ENCODE results near the gene TMEM121.

TMEM121 gene

DNA sequence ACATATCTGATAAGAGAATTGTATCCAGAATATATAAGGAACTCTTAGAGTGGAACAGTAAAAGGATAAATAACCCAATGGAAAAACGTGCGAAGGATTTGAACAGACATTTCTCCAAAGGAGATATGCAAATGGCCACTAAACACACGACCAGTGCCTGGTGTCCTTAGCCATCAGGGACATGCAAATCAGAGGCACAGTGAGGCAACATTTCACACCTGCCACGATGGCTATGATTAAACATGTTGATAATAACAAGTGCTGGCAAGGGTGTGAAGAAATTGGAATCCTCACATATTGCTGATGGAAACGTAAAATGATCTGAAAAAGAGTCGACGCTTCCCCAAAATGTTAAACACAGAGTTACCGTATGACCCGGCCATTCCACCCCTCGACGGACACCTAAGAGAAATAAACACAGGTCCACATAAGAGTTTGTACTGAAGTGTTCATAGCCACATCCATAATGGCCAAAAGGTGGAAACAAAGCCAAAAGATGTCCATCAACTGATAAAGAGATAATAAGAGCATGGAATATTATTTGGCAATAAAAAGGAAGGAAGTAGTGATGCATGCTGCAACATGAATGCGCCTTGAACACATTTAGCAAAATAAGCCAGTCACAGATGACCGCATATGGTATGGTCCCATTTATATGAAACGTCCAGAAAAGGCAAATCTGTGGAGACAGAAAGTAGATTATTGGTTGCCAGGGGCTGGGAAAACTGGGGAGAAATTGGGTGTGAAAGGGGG is 6.3 kb upstream of the TMEM121 start:
- no peaks in the 10 kb centered on the region for H3K4me1 ChIP-seq
- no peaks in the 10 kb centered on the region for H3K9me3 ChIP-seq
- no peaks in the 10 kb centered on the region for H3K36me3 ChIP-seq (replicated peaks)
- no peak overlapping the region for H3K4me3 ChIP-seq
- DNase-seq (ENCODE audit: low spot score in 2 of 2), result no peak
- peaks cover 19% of the 10 kb centered on the region for H3K27me3 ChIP-seq (ENCODE audit: low read depth)
- in situ Hi-C loops (cut with MboI; ENCODE audit: low sequenced_read_pairs), result no loop called here

DNA sequence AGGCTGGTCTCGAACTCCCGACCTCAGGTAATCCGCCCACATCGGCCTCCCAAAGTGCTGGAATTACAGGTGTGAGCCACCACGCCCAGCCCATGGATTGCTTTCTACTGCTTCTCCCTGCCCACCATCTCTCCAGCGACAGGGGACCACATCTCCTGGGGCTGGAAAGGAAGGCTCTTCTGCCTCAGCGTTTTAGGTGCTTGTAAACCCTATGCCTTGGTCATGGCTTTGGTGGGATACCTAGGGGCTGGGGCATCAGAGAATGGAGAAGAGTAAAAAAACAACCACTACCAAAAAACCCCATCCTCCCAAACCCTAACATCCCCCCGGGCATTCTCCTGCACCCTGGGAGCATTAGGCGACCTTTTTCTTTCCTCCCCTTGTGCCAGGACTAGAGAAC is 1.1 kb upstream of the TMEM121 start:
- no peak for DNase-seq (ENCODE audit: low spot score in 2 of 2)
- in situ Hi-C loops (cut with MboI; ENCODE audit: low sequenced_read_pairs), result no loop called here
- H3K27me3 ChIP-seq (ENCODE audit: low read depth), result peaks cover 6% of the 10 kb centered on the region
- peaks cover 3% of the 10 kb centered on the region; the same call in 1 of the 2 replicates for H3K4me1 ChIP-seq
- H3K36me3 ChIP-seq (replicated peaks), result peaks cover 5% of the 10 kb centered on the region
- H3K4me3 ChIP-seq, result no peak overlapping the region
- no peaks in the 10 kb centered on the region for H3K9me3 ChIP-seq

DNA sequence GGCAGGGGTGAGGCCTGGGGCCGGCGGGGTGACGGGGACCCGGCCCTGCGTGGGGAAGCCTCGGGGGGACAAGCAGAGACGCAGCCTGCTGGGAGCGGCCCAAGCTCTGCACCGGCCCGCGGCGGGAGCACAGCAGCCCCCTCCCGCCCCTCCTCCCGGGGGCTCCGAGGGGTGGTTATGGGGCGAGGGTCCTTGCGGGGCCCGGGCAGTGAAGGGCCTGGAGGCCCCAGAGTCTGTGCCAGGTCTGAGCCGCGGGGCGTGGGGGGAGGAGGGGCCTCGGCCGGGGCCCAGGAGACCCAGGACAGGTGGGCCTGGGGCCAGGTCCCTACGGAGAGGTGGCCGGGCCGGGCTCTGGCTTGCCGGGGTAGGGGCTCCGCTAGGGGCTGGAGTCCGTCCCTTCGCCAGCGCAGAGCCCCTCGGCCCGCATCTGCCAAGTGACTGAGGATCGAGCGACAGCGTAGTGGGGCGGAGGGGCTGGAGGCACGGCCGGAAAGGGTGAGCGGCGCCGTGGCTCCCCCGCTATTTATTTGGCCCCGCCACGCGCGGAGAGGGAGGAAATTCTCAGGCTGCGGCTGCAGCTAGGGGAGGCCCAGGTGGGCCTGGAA is 495 bp downstream of the TMEM121 start:
- Histone ChIP-seq H3K4me3 (peak overlapping the region; percentile 61), H3K36me3 (replicated peaks) (peaks cover 5% of the 10 kb centered on the region), H3K9me3 (no peaks in the 10 kb centered on the region), H3K27me3 (ENCODE audit: low read depth) (peaks cover 6% of the 10 kb centered on the region), H3K4me1 (peaks cover 3% of the 10 kb centered on the region; the same call in 1 of the 2 replicates)
- DNase-seq (ENCODE audit: low spot score in 2 of 2), result peak in 1 of 2 experiments; percentile 37
- in situ Hi-C loops (cut with MboI; ENCODE audit: low sequenced_read_pairs), result no loop called here

DNA sequence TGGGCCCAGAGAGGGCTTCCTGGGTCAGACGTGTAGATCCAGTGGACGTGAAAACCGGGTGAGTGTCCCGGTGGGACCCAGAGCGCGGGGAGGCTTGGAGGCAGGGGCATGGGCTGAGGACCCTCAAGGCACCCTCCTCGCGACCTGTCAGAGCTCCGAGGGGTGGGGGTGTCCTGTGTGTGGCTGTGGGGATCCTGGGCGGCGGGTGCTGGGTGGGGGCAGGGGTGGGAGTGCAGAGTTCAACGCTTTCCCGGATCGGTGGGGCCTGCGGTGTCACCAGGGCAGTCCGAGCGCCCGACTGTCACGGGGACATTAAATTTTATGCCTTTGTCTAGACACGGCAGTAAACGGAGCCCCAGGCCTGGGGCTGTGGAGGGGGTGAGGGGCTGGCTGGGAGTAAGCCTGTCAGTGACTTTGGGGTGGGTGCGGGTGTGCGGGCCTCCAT is 1.0 kb downstream of the TMEM121 start:
- in situ Hi-C loops (cut with MboI; ENCODE audit: low sequenced_read_pairs), result no loop called here
- DNase-seq (ENCODE audit: low spot score in 2 of 2), result peak in 1 of 2 experiments; percentile 33
- H3K27me3 ChIP-seq (ENCODE audit: low read depth), result peaks cover 6% of the 10 kb centered on the region

DNA sequence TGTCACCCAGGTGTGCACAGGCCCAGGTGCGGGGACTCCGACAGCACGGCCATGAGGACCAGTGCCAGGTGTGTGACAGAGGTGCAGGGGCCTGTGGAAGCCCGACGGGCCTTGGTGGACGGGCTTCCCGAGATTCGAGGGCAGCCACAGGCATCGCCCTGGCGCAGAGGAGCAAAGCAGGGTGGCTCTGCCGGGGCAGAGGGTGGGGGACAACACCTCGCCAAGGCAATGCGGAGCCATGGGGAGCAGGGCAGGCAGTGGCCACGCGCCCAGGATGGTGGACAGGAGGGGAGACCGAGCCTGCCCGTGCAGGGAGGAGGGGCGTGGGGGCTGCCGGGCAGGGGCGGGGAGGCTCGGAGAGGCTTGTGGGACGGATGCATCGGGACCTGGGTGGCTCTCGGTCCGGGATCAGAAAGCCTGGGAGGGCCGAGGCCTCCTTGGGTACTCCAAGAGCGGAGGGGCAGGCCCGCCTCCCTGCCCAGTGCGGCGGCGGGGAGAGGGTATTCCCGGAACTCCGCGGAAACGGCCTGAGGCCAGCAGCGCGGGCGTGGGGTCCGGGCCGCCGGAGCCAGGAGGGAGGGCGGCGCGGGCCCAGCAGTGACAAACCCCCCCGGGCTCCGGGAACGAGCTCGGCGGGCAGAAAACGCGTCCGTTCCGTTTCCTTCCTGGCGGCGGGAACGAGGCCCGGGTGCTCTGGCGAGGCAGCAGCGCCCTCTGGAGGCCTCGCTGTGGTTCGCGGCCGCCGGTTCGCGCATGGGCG is 1.6 kb downstream of the TMEM121 start:
- in situ Hi-C loops (cut with MboI; ENCODE audit: low sequenced_read_pairs), result no loop called here
- DNase-seq (ENCODE audit: low spot score in 2 of 2), result peak; percentile 65 to 85
- peaks cover 6% of the 10 kb centered on the region for H3K27me3 ChIP-seq (ENCODE audit: low read depth)
- H3K4me3 ChIP-seq, result peak overlapping the region; percentile 61
- H3K36me3 ChIP-seq (replicated peaks), result peaks cover 5% of the 10 kb centered on the region
- H3K4me1 ChIP-seq, result peaks cover 3% of the 10 kb centered on the region; the same call in 1 of the 2 replicates
- H3K9me3 ChIP-seq, result no peaks in the 10 kb centered on the region

More for the DNA sequence above, 1.0 kb downstream of the TMEM121 start:
- Histone ChIP-seq H3K4me1 (peaks cover 3% of the 10 kb centered on the region; the same call in 1 of the 2 replicates), H3K4me3 (peak overlapping the region; percentile 61), H3K9me3 (no peaks in the 10 kb centered on the region), H3K36me3 (replicated peaks) (peaks cover 5% of the 10 kb centered on the region)

DNA sequence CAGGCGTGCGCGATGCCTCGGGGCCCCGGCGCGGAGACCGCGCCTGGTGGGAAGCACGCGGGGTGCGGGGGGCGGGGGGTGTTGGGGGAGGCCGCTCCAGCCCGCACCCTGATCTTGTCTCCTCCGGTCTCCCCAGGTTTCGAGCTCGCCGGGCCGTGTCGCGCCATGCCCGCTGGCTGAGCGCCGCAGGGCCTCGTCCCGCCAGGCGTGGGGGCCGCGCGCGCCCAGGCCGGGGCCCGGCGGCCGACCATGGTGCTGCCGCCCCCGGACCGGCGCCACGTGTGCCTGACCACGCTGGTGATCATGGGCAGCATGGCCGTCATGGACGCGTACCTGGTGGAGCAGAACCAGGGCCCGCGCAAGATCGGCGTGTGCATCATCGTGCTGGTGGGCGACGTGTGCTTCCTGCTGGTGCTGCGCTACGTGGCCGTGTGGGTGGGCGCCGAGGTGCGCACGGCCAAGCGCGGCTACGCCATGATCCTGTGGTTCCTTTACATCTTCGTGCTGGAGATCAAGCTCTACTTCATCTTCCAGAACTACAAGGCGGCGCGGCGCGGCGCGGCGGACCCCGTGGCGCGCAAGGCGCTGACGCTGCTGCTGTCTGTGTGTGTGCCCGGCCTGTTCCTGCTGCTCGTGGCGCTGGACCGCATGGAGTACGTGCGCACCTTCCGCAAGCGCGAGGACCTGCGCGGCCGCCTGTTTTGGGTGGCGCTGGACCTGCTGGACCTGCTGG is 2.4 kb downstream of the TMEM121 start:
- H3K36me3 ChIP-seq (replicated peaks), result peaks cover 5% of the 10 kb centered on the region
- in situ Hi-C loops (cut with MboI; ENCODE audit: low sequenced_read_pairs), result no loop called here
- H3K9me3 ChIP-seq, result no peaks in the 10 kb centered on the region
- peaks cover 3% of the 10 kb centered on the region; the same call in 1 of the 2 replicates for H3K4me1 ChIP-seq
- DNase-seq (ENCODE audit: low spot score in 2 of 2), result no peak
- peaks cover 6% of the 10 kb centered on the region for H3K27me3 ChIP-seq (ENCODE audit: low read depth)
- H3K4me3 ChIP-seq, result no peak overlapping the region; the same call in 1 of the 2 replicates

DNA sequence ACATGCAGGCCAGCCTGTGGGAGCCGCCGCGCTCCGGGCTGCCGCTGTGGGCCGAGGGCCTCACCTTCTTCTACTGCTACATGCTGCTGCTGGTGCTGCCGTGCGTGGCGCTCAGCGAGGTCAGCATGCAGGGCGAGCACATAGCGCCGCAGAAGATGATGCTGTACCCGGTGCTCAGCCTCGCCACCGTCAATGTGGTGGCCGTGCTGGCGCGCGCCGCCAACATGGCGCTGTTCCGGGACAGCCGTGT is 2.9 kb downstream of the TMEM121 start:
- peaks cover 6% of the 10 kb centered on the region for H3K27me3 ChIP-seq (ENCODE audit: low read depth)
- no peak overlapping the region for H3K4me3 ChIP-seq
- H3K4me1 ChIP-seq, result peaks cover 3% of the 10 kb centered on the region; the same call in 1 of the 2 replicates
- in situ Hi-C loops (cut with MboI; ENCODE audit: low sequenced_read_pairs), result no loop called here
- peaks cover 5% of the 10 kb centered on the region for H3K36me3 ChIP-seq (replicated peaks)
- H3K9me3 ChIP-seq, result no peaks in the 10 kb centered on the region
- no peak for DNase-seq (ENCODE audit: low spot score in 2 of 2)

DNA sequence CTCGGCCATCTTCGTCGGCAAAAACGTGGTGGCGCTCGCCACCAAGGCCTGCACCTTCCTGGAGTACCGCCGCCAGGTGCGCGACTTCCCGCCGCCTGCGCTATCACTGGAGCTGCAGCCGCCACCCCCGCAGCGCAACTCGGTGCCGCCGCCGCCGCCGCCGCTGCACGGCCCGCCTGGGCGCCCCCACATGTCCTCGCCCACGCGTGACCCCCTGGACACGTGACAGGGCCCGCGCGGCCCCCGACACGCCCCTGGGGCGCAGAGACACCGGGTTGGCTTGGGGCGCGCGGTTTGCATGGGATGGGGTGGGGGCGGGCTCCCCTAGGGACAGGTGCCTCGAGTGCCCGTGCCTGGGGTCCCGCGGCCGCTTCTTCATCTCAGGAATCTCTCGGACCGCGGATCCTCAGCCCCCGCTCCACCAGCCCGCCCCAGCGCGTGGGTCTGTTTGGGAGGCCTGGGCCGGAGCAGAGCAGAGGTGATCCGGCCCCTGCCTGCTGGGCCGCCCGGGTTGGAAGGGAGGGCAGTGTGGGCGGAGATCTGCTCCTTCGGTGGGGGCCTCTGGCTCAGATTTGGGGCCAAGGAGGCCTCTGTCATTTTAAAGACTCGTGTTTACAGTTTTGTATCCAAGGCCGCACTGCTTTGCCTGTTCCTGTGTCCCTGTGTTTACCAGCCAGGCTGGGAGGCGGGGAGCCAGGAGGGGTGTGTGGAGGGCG is 3.3 kb downstream of the TMEM121 start:
- in situ Hi-C loops (cut with MboI; ENCODE audit: low sequenced_read_pairs), result loop anchor here (5.0 kb wide), 1 partner anchor 152 kb away; no protein-coding TSS in a partner anchor
- H3K27me3 ChIP-seq (ENCODE audit: low read depth), result peaks cover 6% of the 10 kb centered on the region
- no peak overlapping the region for H3K4me3 ChIP-seq
- no peak for DNase-seq (ENCODE audit: low spot score in 2 of 2)
- peaks cover 3% of the 10 kb centered on the region; the same call in 1 of the 2 replicates for H3K4me1 ChIP-seq
- H3K9me3 ChIP-seq, result no peaks in the 10 kb centered on the region
- peaks cover 5% of the 10 kb centered on the region for H3K36me3 ChIP-seq (replicated peaks)

DNA sequence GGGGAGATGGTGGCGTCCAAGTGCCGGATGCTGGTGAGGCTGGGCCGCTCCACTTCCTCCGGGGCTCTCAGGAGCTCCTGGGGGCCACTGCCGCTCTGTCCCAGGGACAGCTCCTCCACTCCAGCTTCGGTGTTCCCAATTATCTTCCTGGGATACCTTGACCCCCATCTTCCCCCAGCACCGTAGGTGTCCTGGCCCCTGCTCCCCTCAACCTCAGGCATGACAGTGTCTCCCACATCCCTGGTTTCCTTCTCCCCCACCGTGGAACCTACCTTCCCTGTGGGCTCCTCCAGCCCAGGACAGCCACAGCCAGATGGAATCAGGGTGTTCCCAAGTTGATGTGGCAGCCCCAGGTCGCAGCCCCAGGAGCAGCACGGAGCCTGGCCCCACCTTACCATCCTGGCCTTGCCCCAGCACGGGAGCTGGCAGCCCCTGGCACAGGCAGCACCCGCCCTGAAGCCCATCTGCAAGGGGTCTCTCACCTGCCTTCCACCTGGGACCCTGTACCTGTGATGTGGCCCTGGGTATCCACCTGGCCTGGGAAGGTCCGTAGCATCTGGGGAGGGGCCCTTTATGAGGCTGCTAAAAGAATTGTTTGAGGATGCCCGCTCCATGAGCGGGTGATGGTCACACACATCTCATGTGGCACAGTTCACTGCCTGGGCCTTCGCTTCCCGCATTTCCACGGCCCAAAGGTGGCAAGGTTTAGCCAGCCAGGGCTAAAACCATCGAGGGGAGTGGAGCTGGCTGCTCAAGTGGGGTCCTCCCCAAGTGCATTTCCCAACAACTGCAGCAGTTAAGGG is 4.1 kb downstream of the TMEM121 start:
- Histone ChIP-seq H3K9me3 (no peaks in the 10 kb centered on the region), H3K4me1 (peaks cover 3% of the 10 kb centered on the region; the same call in 1 of the 2 replicates), H3K4me3 (no peak overlapping the region), H3K36me3 (replicated peaks) (peaks cover 5% of the 10 kb centered on the region), H3K27me3 (ENCODE audit: low read depth) (peaks cover 6% of the 10 kb centered on the region)
- no peak for DNase-seq (ENCODE audit: low spot score in 2 of 2)
- in situ Hi-C loops (cut with MboI; ENCODE audit: low sequenced_read_pairs), result loop anchor here (5.0 kb wide), 1 partner anchor 153 kb away; no protein-coding TSS in a partner anchor

DNA sequence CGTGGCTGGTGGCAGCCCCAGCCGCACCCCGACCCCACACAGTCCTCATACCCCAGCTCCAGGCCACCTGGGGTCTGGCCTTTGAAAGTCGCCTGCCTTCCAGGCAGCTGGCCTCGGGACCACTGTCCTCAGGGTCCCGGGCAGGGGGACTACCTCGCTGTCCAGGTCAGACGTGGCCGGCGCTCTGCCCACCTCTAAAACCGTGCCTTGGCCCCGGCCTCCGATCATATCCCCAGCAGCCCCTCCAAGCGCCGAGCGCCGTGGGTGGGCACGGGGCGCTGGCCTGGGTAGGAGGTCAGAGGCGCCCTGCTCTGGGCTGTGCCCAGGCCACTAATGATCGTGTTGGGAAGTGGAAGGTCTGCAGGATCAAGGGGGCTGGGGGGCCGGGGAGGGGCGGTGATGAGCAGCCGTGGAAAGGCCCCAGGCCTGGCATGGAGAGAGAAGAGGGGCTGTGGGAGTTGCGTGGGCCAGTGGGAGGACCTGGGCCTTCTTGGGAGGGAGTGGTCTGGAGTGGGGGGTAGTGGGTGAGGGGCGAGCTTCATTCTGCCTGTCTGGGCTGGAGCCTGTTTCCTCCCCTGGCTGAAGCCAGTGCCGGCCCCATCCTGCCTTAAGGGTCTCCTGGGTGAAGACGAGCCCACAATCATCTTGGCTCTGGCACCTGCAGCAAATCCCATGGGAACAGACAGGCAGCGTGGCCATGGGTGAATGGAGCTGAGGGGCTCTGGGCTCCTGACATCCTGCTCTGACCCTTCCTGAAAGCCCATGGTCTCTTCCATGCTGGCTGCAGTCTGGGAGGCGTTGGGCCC is 4.9 kb downstream of the TMEM121 start:
- H3K4me1 ChIP-seq, result peaks cover 3% of the 10 kb centered on the region; the same call in 1 of the 2 replicates

DNA sequence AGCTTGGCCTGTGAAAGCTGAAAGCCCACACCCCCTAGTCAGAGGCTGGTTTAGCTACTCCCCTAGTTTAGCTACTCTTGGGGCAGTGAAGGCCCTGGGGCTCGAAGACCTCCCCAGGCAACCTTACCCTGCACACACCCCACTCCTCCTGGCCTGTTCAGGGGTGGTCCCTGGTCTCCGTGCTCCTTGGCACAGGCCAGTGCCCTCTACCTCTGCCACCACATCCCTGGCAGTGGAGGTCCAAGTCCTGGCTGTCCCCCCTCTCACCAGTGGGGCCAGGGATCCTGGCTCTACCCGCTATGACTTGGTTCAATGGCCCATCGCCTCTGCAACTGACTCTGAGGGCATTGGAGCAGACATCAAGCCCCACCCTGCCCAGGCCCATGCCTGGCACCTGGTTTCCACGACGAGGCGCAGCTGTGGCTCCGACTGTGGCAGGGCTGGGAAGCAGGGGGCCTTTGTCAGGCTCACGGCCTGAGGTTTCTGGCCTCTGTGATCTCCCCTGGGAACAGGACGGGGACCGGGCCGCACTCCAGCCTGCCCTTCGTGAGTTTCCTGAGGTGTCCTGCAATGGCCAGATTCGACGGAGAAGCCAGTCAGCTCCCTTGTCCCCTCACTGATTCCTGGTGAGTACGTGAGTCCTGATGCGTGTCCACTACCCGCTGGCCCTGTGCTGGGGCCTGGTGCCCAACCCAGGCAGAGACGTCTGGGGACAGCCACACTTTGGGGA is 5.7 kb downstream of the TMEM121 start:
- Histone ChIP-seq H3K36me3 (replicated peaks) (peaks cover 5% of the 10 kb centered on the region), H3K4me1 (peaks cover 3% of the 10 kb centered on the region; the same call in 1 of the 2 replicates), H3K27me3 (ENCODE audit: low read depth) (peaks cover 4% of the 10 kb centered on the region; the same call in 1 of the 2 replicates), H3K4me3 (no peak overlapping the region), H3K9me3 (no peaks in the 10 kb centered on the region)
- in situ Hi-C loops (cut with MboI; ENCODE audit: low sequenced_read_pairs), result loop anchor here (5.0 kb wide), 1 partner anchor 155 kb away; no protein-coding TSS in a partner anchor
- DNase-seq (ENCODE audit: low spot score in 2 of 2), result no peak

More for the DNA sequence above, 4.9 kb downstream of the TMEM121 start:
- H3K27me3 ChIP-seq (ENCODE audit: low read depth), result no peaks in the 10 kb centered on the region
- H3K36me3 ChIP-seq (replicated peaks), result peaks cover 5% of the 10 kb centered on the region
- no peaks in the 10 kb centered on the region for H3K9me3 ChIP-seq
- in situ Hi-C loops (cut with MboI; ENCODE audit: low sequenced_read_pairs), result loop anchor here (5.0 kb wide), 1 partner anchor 154 kb away; no protein-coding TSS in a partner anchor
- H3K4me3 ChIP-seq, result no peak overlapping the region
- no peak for DNase-seq (ENCODE audit: low spot score in 2 of 2)
